Psoas muscle (tissue), 8 donors: ENCODE data around the gene BCHE. TPM values are rescaled to one million over a fixed set of nuclear protein-coding genes. Genes with fewer than 3 reads are reported as not detected.

Source experiments
- ATAC-seq, 4 donors: fragments of 200-7000 bp; cut with Tn5 transposase; one replicate each; pipeline ENCODE4 v1.9.1; 2020; ENCODE audit warnings: moderate library complexity in 3 of 4, mild to moderate bottlenecking in 2 of 4
- DNase-seq, 2 donors: peaks; one replicate each; pipeline ENCODE4 v3.0.0-alpha.2; 2020
- H3K27ac ChIP-seq: fragments of 200-600 bp; one replicate; pipeline ENCODE4 v1.8.0; 2022
- H3K27me3 ChIP-seq, 3 donors: fragments of 200-600 bp in 1 of 3; one replicate each; pipeline versions ENCODE4 v1.6.1 to v1.8.0; 2013 to 2022; ENCODE audit warnings: low read length in 2 of 3, mild to moderate bottlenecking in 2 of 3, moderate library complexity in 1 of 3; ENCODE audit not compliant: insufficient read depth in 3 of 3
- H3K36me3 ChIP-seq, 2 donors: fragments of 200-600 bp in 1 of 2; one replicate each; pipeline versions ENCODE4 v1.6.1 to v1.8.0; 2013 to 2022; ENCODE audit warnings: low read depth in 1 of 2, mild to moderate bottlenecking in 1 of 2, moderate library complexity in 1 of 2; ENCODE audit not compliant: insufficient read depth in 1 of 2
- H3K4me1 ChIP-seq: fragments of 200-600 bp; one replicate; pipeline ENCODE4 v1.8.0; 2022
- H3K4me3 ChIP-seq: fragments of 200-600 bp; one replicate; pipeline ENCODE4 v1.8.0; 2022; ENCODE audit warnings: mild to moderate bottlenecking
- H3K9me3 ChIP-seq: fragments of 200-600 bp; one replicate; pipeline ENCODE4 v1.8.0; 2022
- CTCF ChIP-seq: fragments of 200-600 bp; IDR thresholded peaks from one replicate; pipeline ENCODE4 v1.8.0; 2022; ENCODE audit warnings: antibody characterized with exemption
- WGBS, 3 donors: extraction: QIAGEN DNeasy Blood & Tissue Kit; methylation state at CpG; one replicate each; pipeline versions ENCODE4 v1.1.6 to v1.1.7; 2013; 5-methylcytosine and 5-hydroxymethylcytosine counted together
- intact Hi-C, 2 donors: fragments of 100-400 bp; cut with DNase I; formaldehyde crosslinking; loops; one replicate each; pipeline versions ENCODE4 v1.11.0 to v1.14.2; 2022
- polyA plus RNA-seq, 3 donors: library from polyadenylated mRNA; stranded (reverse); fragments of 200-250 nt; gene quantifications; one replicate each; pipeline ENCODE4 v1.2.3, GENCODE V29; 2013
- total RNA-seq, 4 donors: library from RNA; stranded (reverse); fragmentation: NEBNext Ultra II Directional in 2 of 4; extraction: Animal tissue kit (Norgen Biotek cat#: 25700) in 2 of 4; gene quantifications; one replicate each; pipeline versions ENCODE4 v1.2.1 to v1.2.4, GENCODE V29; 2021 to 2023
- donor health status: healthy with polysubstance abuse.
- donor health status: DM: no; HTN: no; CAD: no; lungs with moderate emphysema.
- donor health status: Bipolar disorder and iron deficiency.
- donor health status: healthy.
- donor health status: DM: yes; HTN: yes; CAD: no.
- donor health status: DM: no; HTN: no; CAD: no.
- donor health status: DM: no; HTN: no; CAD: no.
- donor health status: DM: yes; HTN: yes; CAD: no.

Gene BCHE
- total and polyA plus RNA-seq, 7 donors = 0.70 to 2.5 (median 1.0) TPM

GRCh38 chr3:165778456-165778855 lies 58.8 kb downstream of the BCHE start:
- Histone ChIP-seq H3K4me1 (no peaks in the 10 kb centered on the region), H3K27me3 (no peaks in the 10 kb centered on the region), H3K9me3 (no peaks in the 10 kb centered on the region), H3K4me3 (no peak overlapping the region), H3K27ac (no peak overlapping the region), H3K36me3 (no peaks in the 10 kb centered on the region)
- ATAC-seq = no peak
- intact Hi-C loops = no loop called here
- no peak for TF ChIP-seq CTCF
- no peak for DNase-seq

- ATAC-seq = no peak
- intact Hi-C loops = no loop called here
- WGBS, 3 donors = 71 to 95% (median 71%) methylated on average over 3 of the region's 3 CpGs
Observed at GRCh38 chr3:165775824-165776223, 61.4 kb downstream of the BCHE start.

GRCh38 chr3:165770781-165771180 lies 66.4 kb downstream of the BCHE start:
- 77 to 88% (median 84%) methylated on average over 3 of the region's 3 CpGs for WGBS, 3 donors
- H3K9me3 ChIP-seq = no peaks in the 10 kb centered on the region
- intact Hi-C loops = no loop called here
- no peaks in the 10 kb centered on the region for H3K27me3 ChIP-seq
- ATAC-seq (no peak), DNase-seq (no peak)
- H3K4me3 ChIP-seq = no peak overlapping the region
- TF ChIP-seq CTCF = no peak
- no peaks in the 10 kb centered on the region for H3K36me3 ChIP-seq
- no peak overlapping the region for H3K27ac ChIP-seq
- no peaks in the 10 kb centered on the region for H3K4me1 ChIP-seq

More at GRCh38 chr3:165775824-165776223, 61.4 kb downstream of the BCHE start:
- no peaks in the 10 kb centered on the region for H3K27me3 ChIP-seq
- no peaks in the 10 kb centered on the region for H3K4me1 ChIP-seq
- DNase-seq = no peak
- no peaks in the 10 kb centered on the region for H3K9me3 ChIP-seq
- H3K4me3 ChIP-seq = no peak overlapping the region
- no peak overlapping the region for H3K27ac ChIP-seq
- no peaks in the 10 kb centered on the region for H3K36me3 ChIP-seq
- TF ChIP-seq CTCF = no peak

- 85 to 89% (median 88%) methylated on average over 4 of the region's 4 CpGs for WGBS, 3 donors
- Histone ChIP-seq H3K36me3 (no peaks in the 10 kb centered on the region), H3K27me3 (no peaks in the 10 kb centered on the region), H3K27ac (no peak overlapping the region), H3K9me3 (no peaks in the 10 kb centered on the region), H3K4me1 (no peaks in the 10 kb centered on the region), H3K4me3 (no peak overlapping the region)
- no peak for DNase-seq
- TF ChIP-seq CTCF = no peak
- ATAC-seq = no peak
- intact Hi-C loops = no loop called here
Observed at GRCh38 chr3:165768680-165769079, 68.5 kb downstream of the BCHE start.

- no peak overlapping the region for H3K4me3 ChIP-seq
- no peak for TF ChIP-seq CTCF
- no peaks in the 10 kb centered on the region for H3K9me3 ChIP-seq
- no peaks in the 10 kb centered on the region for H3K27me3 ChIP-seq
- no peak for ATAC-seq
- 63 to 86% (median 81%) methylated on average over 3 of the region's 3 CpGs for WGBS, 3 donors
- H3K36me3 ChIP-seq = no peaks in the 10 kb centered on the region
- no peak for DNase-seq
- H3K27ac ChIP-seq = no peak overlapping the region
- intact Hi-C loops = no loop called here
- no peaks in the 10 kb centered on the region for H3K4me1 ChIP-seq
Observed at GRCh38 chr3:165759041-165759440, 78.2 kb downstream of the BCHE start.
